ENCODE measurements around the gene TMEM255A. TPM values are rescaled to one million over a fixed set of nuclear protein-coding genes. Genes with fewer than 3 reads are reported as not detected.

The TMEM255A gene
- total and polyA plus RNA-seq, 2 of the 13 experiments (the other 11 are each of a cell fraction or from before 2014, with no cell fraction given), result 0.13 to 0.40 TPM

- H3K4me3 ChIP-seq (replicated peaks in 1 of 3; ENCODE audit: insufficient read depth in 1 of 3, low read depth in 2 of 3, low read length in 3 of 3), result no peak overlapping the region
- peaks cover 17% of the 10 kb centered on the region for H3K79me2 ChIP-seq (ENCODE audit: insufficient read depth, low read length)
- no peak for FAIRE-seq
- TF ChIP-seq, protein P1, sequence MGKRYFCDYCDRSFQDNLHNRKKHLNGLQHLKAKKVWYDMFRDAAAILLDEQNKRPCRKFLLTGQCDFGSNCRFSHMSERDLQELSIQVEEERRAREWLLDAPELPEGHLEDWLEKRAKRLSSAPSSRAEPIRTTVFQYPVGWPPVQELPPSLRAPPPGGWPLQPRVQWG (CRISPR knock-in tag; IDR thresholded peaks at IDR 0.05; ENCODE audit: borderline replicate concordance, low read depth), result no peak
- TF ChIP-seq CENPX (CRISPR knock-in tag; IDR thresholded peaks at IDR 0.05) (no peak), SCMH1 (CRISPR knock-in tag; IDR thresholded peaks at IDR 0.05; ENCODE audit: borderline replicate concordance) (no peak), NKX3-1 (CRISPR knock-in tag; IDR thresholded peaks at IDR 0.05) (no peak), ARID2 (CRISPR knock-in tag; IDR thresholded peaks at IDR 0.05; ENCODE audit: borderline replicate concordance) (no peak), CBFB (CRISPR knock-in tag; IDR thresholded peaks at IDR 0.05) (no peak), ZNF839 (CRISPR knock-in tag; IDR thresholded peaks at IDR 0.05; ENCODE audit: borderline replicate concordance) (no peak), ZNF543 (CRISPR knock-in tag; IDR thresholded peaks at IDR 0.05) (no peak), KLF15 (CRISPR knock-in tag; IDR thresholded peaks at IDR 0.05; ENCODE audit: borderline replicate concordance) (no peak), ZFP36L1 (CRISPR knock-in tag; IDR thresholded peaks at IDR 0.05) (no peak), KDM5A (IDR thresholded peaks at IDR 0.05; ENCODE audit: borderline replicate concordance, low read length) (no peak), SP1 (IDR thresholded peaks at IDR 0.05) (no peak), SP1 (CRISPR knock-in tag; IDR thresholded peaks at IDR 0.05) (no peak)
- intact Hi-C loops (cut with micrococcal nuclease; ENCODE audit: unreplicated experiment), result no loop called here
- H3K9me3 ChIP-seq (ENCODE audit: low read length), result no peaks in the 10 kb centered on the region
- no peak for ATAC-seq
- CTCF ChIA-PET (ENCODE audit: low intra/inter-chr PET ratio, low total read pairs), result no interaction called here
- 95% methylated on average over 4 of the region's 4 CpGs for WGBS (ENCODE audit: low lambda C conversion rate)
- DNase-seq (ENCODE audit: low spot score), result no peak
- POLR2A ChIA-PET, result no interaction called here
- H3K9ac ChIP-seq (ENCODE audit: insufficient read depth, low read depth, low read length), result no peak overlapping the region
- H3K4me2 ChIP-seq (ENCODE audit: low read depth, low read length), result no peak overlapping the region
- peaks cover 4 to 5% of the 10 kb centered on the region in 2 experiments; a peak in 4 of 5 replicates for H3K36me3 ChIP-seq (replicated peaks in 1 of 2; ENCODE audit: control insufficient read depth in 1 of 2, insufficient read depth in 2 of 2, low read length in 2 of 2)
- no peaks in the 10 kb centered on the region for H3K27me3 ChIP-seq (ENCODE audit: control insufficient read depth in 1 of 2, insufficient read depth in 2 of 2, low read length in 2 of 2)
- H3K4me1 ChIP-seq (ENCODE audit: insufficient read depth, low read length), result peaks cover 11% of the 10 kb centered on the region
- H2AFZ ChIP-seq (ENCODE audit: low read length), result no peak overlapping the region
- H4K20me1 ChIP-seq (ENCODE audit: insufficient read depth, low read length), result no peaks in the 10 kb centered on the region
- in situ Hi-C loops (cut with HindIII; ENCODE audit: extremely low pct_ligation_motif_present, low pct_unique_long_range_greater_than_20kb), result loop anchor here (25.0 kb wide), 1 partner anchor 223 kb away; the partner anchor contains the start of gene LAMP2
- no TSS peak for BruUV-seq (replicated peaks)
- H3K27ac ChIP-seq (ENCODE audit: extremely low read length, insufficient read depth, low read length), result no peak overlapping the region
These were observed 72.3 kb downstream of the TMEM255A start for GRCh38 chrX:120238933-120239332.
